ENCODE data around the gene CCNJL.

CCNJL gene

GRCh38 chr5:160209917-160210316 is 102.4 kb downstream of the CCNJL start:
- no peak for DNase-seq

GRCh38 chr5:160207061-160207460 is 105.3 kb downstream of the CCNJL start:
- no peak for DNase-seq

Measured in CD4-positive, alpha-beta T cell treated with Interleukin-17A for 1 hour (primary cell).